CD14-positive monocyte (primary cell): Measurements from ENCODE around the gene CCDC88B. TPM values are rescaled to one million over a fixed set of nuclear protein-coding genes. Genes with fewer than 3 reads are reported as not detected.

Source experiments
- DNase-seq, 3 donors: peaks; one replicate each; pipeline ENCODE4 v3.0.0-alpha.2; 2011 to 2022
- H2AFZ ChIP-seq: 2 replicates; pipeline ENCODE4 v1.6.0; 2012; ENCODE audit warnings: mild to moderate bottlenecking, low read depth, low read length, inconsistent platforms; ENCODE audit not compliant: insufficient read depth, poor library complexity, severe bottlenecking
- H3K27ac ChIP-seq, 2 donors: 1 replicate in 1 of 2; 2 replicates in 1 of 2; pipeline ENCODE4 v1.5.1; 2012 to 2013; ENCODE audit warnings: low read length in 2 of 2, control low read depth in 1 of 2, inconsistent platforms in 1 of 2, low read depth in 1 of 2, mild to moderate bottlenecking in 1 of 2
- H3K27me3 ChIP-seq, 2 donors: one replicate each; pipeline versions ENCODE4 v1.6.0 to v1.6.1; 2011 to 2013; ENCODE audit warnings: low read length in 2 of 2; ENCODE audit not compliant: control insufficient read depth in 2 of 2, insufficient read depth in 2 of 2
- H3K36me3 ChIP-seq, 2 donors: replicated peaks in 1 of 2; 1 replicate in 1 of 2; 2 replicates in 1 of 2; pipeline versions ENCODE4 v1.5.1 to v1.6.1; 2012 to 2013; ENCODE audit warnings: low read length in 2 of 2, control low read depth in 1 of 2, inconsistent platforms in 1 of 2, mild to moderate bottlenecking in 1 of 2; ENCODE audit not compliant: insufficient read depth in 2 of 2, control insufficient read depth in 1 of 2
- H3K4me1 ChIP-seq, 2 donors: 1 replicate in 1 of 2; 2 replicates in 1 of 2; pipeline versions ENCODE4 v1.5.1 to v1.6.1; 2012 to 2013; ENCODE audit warnings: low read length in 2 of 2, control low read depth in 1 of 2, inconsistent platforms in 1 of 2, mild to moderate bottlenecking in 1 of 2, moderate library complexity in 1 of 2; ENCODE audit not compliant: insufficient read depth in 2 of 2, control insufficient read depth in 1 of 2
- H3K4me2 ChIP-seq: replicated peaks from 2 replicates; pipeline ENCODE3; 2012; ENCODE audit warnings: low read length, moderate library complexity, mild to moderate bottlenecking; ENCODE audit not compliant: poor library complexity, severe bottlenecking; ENCODE audit errors: extremely low read depth
- H3K4me3 ChIP-seq, 3 experiments: fragments of 200-600 bp in 1 of 3; sonication (generic) in 1 of 3; replicated peaks in 1 of 3; 1 replicate in 2 of 3; 2 replicates in 1 of 3; pipeline ENCODE4 v1.5.1; 2011 to 2013; ENCODE audit warnings: low read length in 3 of 3, mild to moderate bottlenecking in 3 of 3, control low read depth in 2 of 3, low read depth in 2 of 3, inconsistent platforms in 1 of 3, moderate library complexity in 1 of 3
- H3K79me2 ChIP-seq: 2 replicates; pipeline ENCODE4 v1.6.0; 2012; ENCODE audit warnings: mild to moderate bottlenecking, control low read depth, inconsistent platforms, low read length, moderate library complexity; ENCODE audit not compliant: insufficient read depth
- H3K9ac ChIP-seq: 2 replicates; pipeline ENCODE4 v1.6.0; 2017; ENCODE audit warnings: low read length, mild to moderate bottlenecking; ENCODE audit not compliant: insufficient read depth, poor library complexity, severe bottlenecking
- H3K9me3 ChIP-seq, 2 donors: replicated peaks in 1 of 2; 1 replicate in 1 of 2; 2 replicates in 1 of 2; pipeline versions ENCODE4 v1.5.1 to v1.6.1; 2012 to 2013; ENCODE audit warnings: low read length in 2 of 2, control low read depth in 1 of 2; ENCODE audit not compliant: control insufficient read depth in 1 of 2, insufficient read depth in 1 of 2
- H4K20me1 ChIP-seq: 2 replicates; pipeline ENCODE4 v1.6.0; 2012; ENCODE audit warnings: mild to moderate bottlenecking, low read length, control low read depth, moderate library complexity; ENCODE audit not compliant: insufficient read depth
- H3K27ac Mint-ChIP-seq, 7 donors: one replicate each; pipeline ENCODE4 v1.8.0; 2020; ENCODE audit warnings: mild to moderate bottlenecking in 7 of 7, mixed read lengths in 7 of 7, moderate library complexity in 6 of 7, inconsistent platforms in 2 of 7
- H3K27me3 Mint-ChIP-seq, 3 donors: one replicate each; pipeline ENCODE4 v1.8.0; 2021 to 2022; ENCODE audit warnings: low read depth in 3 of 3, mild to moderate bottlenecking in 3 of 3, mixed read lengths in 3 of 3, moderate library complexity in 3 of 3, inconsistent platforms in 1 of 3
- H3K36me3 Mint-ChIP-seq, 2 donors: one replicate each; pipeline ENCODE4 v1.8.0; 2020; ENCODE audit warnings: mixed read lengths in 2 of 2, inconsistent platforms in 1 of 2, mild to moderate bottlenecking in 1 of 2
- H3K4me1 Mint-ChIP-seq: one replicate; pipeline ENCODE4 v1.8.0; 2020; ENCODE audit warnings: mild to moderate bottlenecking, mixed read lengths
- H3K4me3 Mint-ChIP-seq, 2 donors: one replicate each; pipeline ENCODE4 v1.8.0; 2020; ENCODE audit warnings: mild to moderate bottlenecking in 2 of 2, mixed read lengths in 2 of 2, moderate library complexity in 1 of 2
- H3K9me3 Mint-ChIP-seq, 7 donors: one replicate each; pipeline ENCODE4 v1.8.0; 2020 to 2022; ENCODE audit warnings: mixed read lengths in 7 of 7, mild to moderate bottlenecking in 6 of 7, moderate library complexity in 6 of 7, inconsistent platforms in 2 of 7
- CTCF ChIP-seq: fragments of 200-600 bp; IDR thresholded peaks from one replicate; pipeline ENCODE4 v1.8.0; 2022; ENCODE audit warnings: antibody characterized with exemption, mild to moderate bottlenecking
- WGBS: methylation state at CpG from one replicate; pipeline ENCODE4 v1.1.5; 2013; ENCODE audit warnings: missing lambda C conversion rate; ENCODE audit not compliant: insufficient coverage; 5-methylcytosine and 5-hydroxymethylcytosine counted together
- intact Hi-C, 2 donors: fragments of 100-400 bp; cut with micrococcal nuclease; formaldehyde crosslinking; loops; one replicate each; pipeline versions ENCODE4 v1.15.0 to v1.15.1; 2023
- polyA plus RNA-seq, 3 donors: library from polyadenylated mRNA; depleted of rRNA in 1 of 3; unstranded in 2 of 3; stranded (reverse) in 1 of 3; fragments of 300-500 nt in 2 of 3; fragments of >200 nt in 1 of 3; fragmentation: Illumina TruSeq in 2 of 3; gene quantifications; 1 replicate in 2 of 3; 2 replicates in 1 of 3; pipeline ENCODE4 v1.2.3, GENCODE V29; 2012 to 2021

CCDC88B gene
- polyA plus RNA-seq, 3 donors, result 8.2 to 215 (median 18.9) TPM

GRCh38 chr11:64324692-64325469, 15.1 kb upstream of the CCDC88B start:
- peaks cover 24 to 34% of the 10 kb centered on the region in 2 donors for H3K36me3 Mint-ChIP-seq

DNA sequence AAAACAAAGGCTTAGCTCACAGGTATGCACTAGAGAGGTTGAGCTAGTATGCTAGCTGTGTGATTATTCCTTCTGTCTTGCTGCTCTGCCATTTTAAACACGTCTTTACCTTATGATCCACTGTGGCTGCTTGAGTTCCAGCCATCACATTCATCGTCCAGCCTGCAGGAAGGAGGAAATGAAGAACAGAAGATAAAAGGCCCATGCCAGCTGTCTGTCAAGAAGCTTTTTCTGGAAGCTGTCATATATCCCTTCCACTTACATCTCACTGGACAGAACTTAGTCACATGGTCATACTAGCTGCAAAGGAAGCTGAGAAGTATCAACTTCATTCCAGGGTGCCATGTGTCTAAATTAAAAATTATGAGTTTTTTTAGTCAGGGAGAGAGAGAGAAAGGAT, 12.6 kb upstream of the CCDC88B start:
- peaks cover 0 to 10% (median 0%) of the 10 kb centered on the region in 3 donors for H3K27me3 Mint-ChIP-seq
- no CpG with 5 or more reads among the region's 2 CpGs for WGBS
- no peak overlapping the region for H3K4me3 Mint-ChIP-seq

More at GRCh38 chr11:64324692-64325469, 15.1 kb upstream of the CCDC88B start:
- H3K27ac Mint-ChIP-seq, result peak overlapping the region in 3 of 7 donors; percentile 42 to 76 (median 58)
- H3K27me3 Mint-ChIP-seq, result peaks cover 0 to 10% (median 0%) of the 10 kb centered on the region in 3 donors
- H3K4me2 ChIP-seq, result no peak overlapping the region
- H3K9me3 ChIP-seq, result no peaks in the 10 kb centered on the region
- intact Hi-C loops, result no loop called here
- 94% methylated on average over 5 of the region's 11 CpGs for WGBS
- H3K4me3 Mint-ChIP-seq, result no peak overlapping the region
- H2AFZ ChIP-seq, result no peak overlapping the region
- DNase-seq, result no peak
- H3K9me3 Mint-ChIP-seq, result peaks cover 0 to 7% (median 3%) of the 10 kb centered on the region in 7 donors
- H4K20me1 ChIP-seq, result no peaks in the 10 kb centered on the region
- peaks cover under 1% of the 10 kb centered on the region in 2 donors for H3K4me1 ChIP-seq
- no peaks in the 10 kb centered on the region for H3K27me3 ChIP-seq
- H3K4me3 ChIP-seq, result no peak overlapping the region
- H3K27ac ChIP-seq, result no peak overlapping the region
- no peak for TF ChIP-seq CTCF
- H3K79me2 ChIP-seq, result peaks cover 4% of the 10 kb centered on the region
- peaks cover 5% of the 10 kb centered on the region for H3K4me1 Mint-ChIP-seq
- H3K9ac ChIP-seq, result no peak overlapping the region
- peaks cover 19 to 30% of the 10 kb centered on the region in 2 donors for H3K36me3 ChIP-seq

More for the DNA sequence above, 12.6 kb upstream of the CCDC88B start:
- no peak for TF ChIP-seq CTCF
- peaks cover 0 to 7% (median 3%) of the 10 kb centered on the region in 7 donors for H3K9me3 Mint-ChIP-seq
- DNase-seq, result no peak
- Histone ChIP-seq H4K20me1 (no peaks in the 10 kb centered on the region), H3K27ac (no peak overlapping the region), H3K9ac (no peak overlapping the region), H3K79me2 (no peaks in the 10 kb centered on the region), H3K27me3 (no peaks in the 10 kb centered on the region), H3K4me3 (no peak overlapping the region), H3K4me2 (no peak overlapping the region), H3K9me3 (no peaks in the 10 kb centered on the region), H2AFZ (no peak overlapping the region), H3K4me1 (peaks cover 16 to 17% of the 10 kb centered on the region in 2 donors), H3K36me3 (peaks cover 6 to 9% of the 10 kb centered on the region in 2 donors)
- intact Hi-C loops, result no loop called here
- no peak overlapping the region for H3K27ac Mint-ChIP-seq
- peaks cover 2 to 9% of the 10 kb centered on the region in 2 donors for H3K36me3 Mint-ChIP-seq
- H3K4me1 Mint-ChIP-seq, result peaks cover 20% of the 10 kb centered on the region
